ENCODE measurements around the gene LMNA. TPM values are rescaled to one million over a fixed set of nuclear protein-coding genes. Genes with fewer than 3 reads are reported as not detected.

LMNA gene
- total and polyA plus RNA-seq, 2 of the 4 experiments (the other 2 are of a cell fraction) = 563 to 755 TPM

GRCh38 chr1:156138458-156138867 lies 24.0 kb downstream of the LMNA start:
- no peak overlapping the region for H3K23ac ChIP-seq (ENCODE audit: low read depth, low read length)
- 97% methylated on average over 11 of the region's 22 CpGs; no CpG with 5 or more reads in 1 of the 2 experiments for WGBS, 2 experiments (ENCODE audit: extremely low coverage in 2 of 2, insufficient read length in 1 of 2)
- H3K4me3 ChIP-seq (ENCODE audit: insufficient read depth, low read depth, low read length) = no peak overlapping the region
- H2BK5ac ChIP-seq (ENCODE audit: low read depth, low read length, poor library complexity, severe bottlenecking) = no peak overlapping the region
- no peak overlapping the region for H4K8ac ChIP-seq (ENCODE audit: low read depth in 2 of 2, low read length in 2 of 2)
- peaks cover 74% of the 10 kb centered on the region for H3K36me3 ChIP-seq (ENCODE audit: control insufficient read depth, insufficient read depth, low read length)
- peaks cover 32 to 74% of the 10 kb centered on the region in 2 experiments for H3K79me1 ChIP-seq (ENCODE audit: low read depth in 1 of 2, low read length in 2 of 2)
- ATAC-seq (ENCODE audit: low read depth) (no peak), DNase-seq (no peak)
- H2BK15ac ChIP-seq (ENCODE audit: low read depth, low read length) = no peak overlapping the region
- BruUV-seq (replicated peaks) = no TSS peak
- no peak overlapping the region for H2BK20ac ChIP-seq (ENCODE audit: low read depth, low read length)
- H4K5ac ChIP-seq (ENCODE audit: low read depth, low read length) = no peak overlapping the region
- ChIA-PET CTCF (interaction anchor here (0.6 kb wide), 1 partner anchor 43 kb away, joined by 4 read pairs; no protein-coding TSS in a partner anchor), POLR2A (ENCODE audit: unreplicated experiment) (no interaction called here)
- no peak overlapping the region for H2AK5ac ChIP-seq (ENCODE audit: low read depth, low read length)
- no peak overlapping the region for H3K56ac ChIP-seq (ENCODE audit: extremely low read depth, insufficient read depth, low read length)
- intact Hi-C loops (cut with micrococcal nuclease) = no loop called here
- peaks cover 9% of the 10 kb centered on the region; the same call in 1 of the 2 replicates for H3K4me1 ChIP-seq (ENCODE audit: control insufficient read depth, insufficient read depth, low read length)
- in situ Hi-C loops (cut with MboI; ENCODE audit: low sequenced_read_pairs) = no loop called here
- H2AFZ ChIP-seq (replicated peaks; ENCODE audit: low read length, poor library complexity) = no peak overlapping the region
- H3K27ac ChIP-seq (ENCODE audit: insufficient read depth, low read length) = no peak overlapping the region
- no peak overlapping the region for H2BK120ac ChIP-seq (ENCODE audit: low read depth, low read length)
- H4K20me1 ChIP-seq (ENCODE audit: insufficient read depth, low read length) = peaks cover 65% of the 10 kb centered on the region
- H3K9ac ChIP-seq (ENCODE audit: low read depth, low read length) = no peak overlapping the region
- no peak overlapping the region for H4K91ac ChIP-seq (ENCODE audit: insufficient read depth, low read depth, low read length)
- no peaks in the 10 kb centered on the region for H3K9me1 ChIP-seq (ENCODE audit: insufficient read depth, low read length)
- H3K9me3 ChIP-seq (ENCODE audit: control insufficient read depth, insufficient read depth, low read length) = no peaks in the 10 kb centered on the region
- H3K4ac ChIP-seq (ENCODE audit: low read depth, low read length) = no peak overlapping the region
- dilution Hi-C loops (cut with HindIII; ENCODE audit: low sequenced_read_pairs, unreplicated experiment) = no loop called here
- no peak overlapping the region for H3K14ac ChIP-seq (replicated peaks; ENCODE audit: low read depth, low read length)
- TF ChIP-seq MAZ (IDR thresholded peaks at IDR 0.05; ENCODE audit: borderline replicate concordance, low read depth, low read length) (no peak), RAD21 (IDR thresholded peaks at IDR 0.05; ENCODE audit: low read length) (no peak), USF2 (IDR thresholded peaks at IDR 0.05; ENCODE audit: low read depth, low read length) (no peak), NFE2L2 (IDR thresholded peaks at IDR 0.05; ENCODE audit: low read depth, low read length) (no peak), CEBPB (IDR thresholded peaks at IDR 0.05; ENCODE audit: low read depth, low read length) (no peak), RFX5 (IDR thresholded peaks at IDR 0.05; ENCODE audit: low read depth, low read length) (no peak), CHD1 (IDR thresholded peaks at IDR 0.05; ENCODE audit: low read depth, low read length) (no peak), ELK1 (IDR thresholded peaks at IDR 0.05; ENCODE audit: borderline replicate concordance, low read depth, low read length) (no peak), BHLHE40 (IDR thresholded peaks at IDR 0.05; ENCODE audit: low read depth, low read length) (no peak)
- no peak overlapping the region for H3K4me2 ChIP-seq (ENCODE audit: low read depth, low read length)
- H3K27me3 ChIP-seq (ENCODE audit: control insufficient read depth, insufficient read depth, low read length) = no peaks in the 10 kb centered on the region
- no peak overlapping the region for H3K18ac ChIP-seq (ENCODE audit: low read depth, low read length)
- no peak overlapping the region for H2AK9ac ChIP-seq (replicated peaks; ENCODE audit: low read depth, low read length, poor library complexity)
